Measurements from ENCODE around the gene MITF. TPM values are rescaled to one million over a fixed set of nuclear protein-coding genes. Genes with fewer than 3 reads are reported as not detected.

The MITF gene
- total RNA-seq, 1 experiment from 2014 or later = 1.9 TPM

DNA sequence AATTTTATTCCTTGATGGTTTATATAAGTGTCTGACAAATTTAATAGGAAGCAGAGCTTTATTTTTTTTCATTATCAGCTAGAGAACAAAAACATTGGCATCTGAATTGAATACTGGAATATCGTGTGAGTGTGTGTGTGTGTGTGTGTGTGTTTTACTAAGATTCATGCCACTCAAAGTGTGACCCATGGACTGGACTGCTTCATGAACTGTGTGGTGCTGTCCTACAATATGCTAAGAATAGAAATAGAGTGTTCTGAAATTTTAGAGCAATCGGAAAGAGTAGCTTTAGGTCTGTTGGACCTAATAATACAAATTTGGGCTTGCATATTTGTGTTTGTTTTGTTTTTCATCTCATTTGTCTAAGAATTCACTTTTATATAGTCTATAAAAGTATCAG is 89.6 kb downstream of the MITF start:
- no peak overlapping the region for H3K9ac ChIP-seq (ENCODE audit: low read length)
- H3K36me3 ChIP-seq (ENCODE audit: control insufficient read depth in 1 of 2, insufficient read depth in 2 of 2, low read length in 2 of 2) = no peaks in the 10 kb centered on the region
- H3K9me3 ChIP-seq (ENCODE audit: control insufficient read depth in 1 of 2, insufficient read depth in 1 of 2, low read depth in 1 of 2, low read length in 2 of 2) = no peaks in the 10 kb centered on the region
- ATAC-seq (no peak), DNase-seq (ENCODE audit: low read depth, low spot score) (no peak)
- BruUV-seq (replicated peaks) = no TSS peak
- ChIA-PET CTCF (no interaction called here), RAD21 (ENCODE audit: low non-redundant PET in 1 of 2, low total read pairs in 2 of 2, uncharacterized antibody in 2 of 2, unreplicated experiment in 2 of 2) (no interaction called here), POLR2A (no interaction called here)
- H3K4me2 ChIP-seq (ENCODE audit: low read length) = no peak overlapping the region
- H3K27ac ChIP-seq (ENCODE audit: low read depth, low read length) = no peak overlapping the region
- no peaks in the 10 kb centered on the region for H3K4me1 ChIP-seq (ENCODE audit: control insufficient read depth in 1 of 2, insufficient read depth in 2 of 2, low read length in 2 of 2)
- H3K79me2 ChIP-seq (ENCODE audit: insufficient read depth, low read length) = no peaks in the 10 kb centered on the region
- TF ChIP-seq CBX3 (IDR thresholded peaks at IDR 0.05; ENCODE audit: low read depth) (no peak), ELF1 (IDR thresholded peaks at IDR 0.05; ENCODE audit: borderline replicate concordance, low read depth) (no peak), POLR2A (IDR thresholded peaks at IDR 0.05; ENCODE audit: borderline replicate concordance, extremely low read depth, insufficient read depth, insufficient read length) (no peak), ZFX (IDR thresholded peaks at IDR 0.05) (no peak)
- TF ChIP-seq, protein P1, sequence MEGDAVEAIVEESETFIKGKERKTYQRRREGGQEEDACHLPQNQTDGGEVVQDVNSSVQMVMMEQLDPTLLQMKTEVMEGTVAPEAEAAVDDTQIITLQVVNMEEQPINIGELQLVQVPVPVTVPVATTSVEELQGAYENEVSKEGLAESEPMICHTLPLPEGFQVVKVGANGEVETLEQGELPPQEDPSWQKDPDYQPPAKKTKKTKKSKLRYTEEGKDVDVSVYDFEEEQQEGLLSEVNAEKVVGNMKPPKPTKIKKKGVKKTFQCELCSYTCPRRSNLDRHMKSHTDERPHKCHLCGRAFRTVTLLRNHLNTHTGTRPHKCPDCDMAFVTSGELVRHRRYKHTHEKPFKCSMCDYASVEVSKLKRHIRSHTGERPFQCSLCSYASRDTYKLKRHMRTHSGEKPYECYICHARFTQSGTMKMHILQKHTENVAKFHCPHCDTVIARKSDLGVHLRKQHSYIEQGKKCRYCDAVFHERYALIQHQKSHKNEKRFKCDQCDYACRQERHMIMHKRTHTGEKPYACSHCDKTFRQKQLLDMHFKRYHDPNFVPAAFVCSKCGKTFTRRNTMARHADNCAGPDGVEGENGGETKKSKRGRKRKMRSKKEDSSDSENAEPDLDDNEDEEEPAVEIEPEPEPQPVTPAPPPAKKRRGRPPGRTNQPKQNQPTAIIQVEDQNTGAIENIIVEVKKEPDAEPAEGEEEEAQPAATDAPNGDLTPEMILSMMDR (IDR thresholded peaks at IDR 0.05 in 2 of 3, conservative IDR thresholded peaks at IDR 0.05 in 1 of 3; ENCODE audit: borderline replicate concordance in 1 of 3, insufficient read depth in 1 of 3, low read depth in 2 of 3, low read length in 2 of 3) = no peak
- H3K9me2 ChIP-seq (ENCODE audit: insufficient read depth) = no peaks in the 10 kb centered on the region
- H4K20me1 ChIP-seq (ENCODE audit: insufficient read depth) = no peaks in the 10 kb centered on the region
- H3K4me3 ChIP-seq (replicated peaks in 1 of 2; ENCODE audit: low read depth in 1 of 2, low read length in 2 of 2) = no peak overlapping the region
- no peaks in the 10 kb centered on the region for H3K27me3 ChIP-seq (ENCODE audit: insufficient read depth, low read length)
- intact Hi-C loops (cut with micrococcal nuclease) = no loop called here
- no peak overlapping the region for H2AFZ ChIP-seq (ENCODE audit: low read depth, low read length, poor library complexity, severe bottlenecking)

GRCh38 chr3:69830147-69830546 is 90.9 kb downstream of the MITF start:
- no peak for TF ChIP-seq CBX3 (IDR thresholded peaks at IDR 0.05; ENCODE audit: low read depth)
- no peak for TF ChIP-seq ZFX (IDR thresholded peaks at IDR 0.05)
- no peak for TF ChIP-seq ZNF274 (IDR thresholded peaks at IDR 0.05; ENCODE audit: low read depth, low read length)
- no peak for TF ChIP-seq SRF (IDR thresholded peaks at IDR 0.05; ENCODE audit: low read depth)
- TF ChIP-seq ZBTB33 (IDR thresholded peaks at IDR 0.05; ENCODE audit: extremely low read depth, insufficient replicate concordance, low read length) = no peak
- TF ChIP-seq POLR2AphosphoS5 (IDR thresholded peaks at IDR 0.05; ENCODE audit: low read depth, low read length) = no peak
- no peak for TF ChIP-seq TCF7L2 (IDR thresholded peaks at IDR 0.05; ENCODE audit: borderline replicate concordance, extremely low read depth, insufficient read depth, insufficient read length)
- no peak for TF ChIP-seq POLR2A (IDR thresholded peaks at IDR 0.05; ENCODE audit: borderline replicate concordance, extremely low read depth, insufficient read depth, insufficient read length)
- no peak for TF ChIP-seq FOSL1 (IDR thresholded peaks at IDR 0.05; ENCODE audit: low read depth)
- TF ChIP-seq, protein P2, sequence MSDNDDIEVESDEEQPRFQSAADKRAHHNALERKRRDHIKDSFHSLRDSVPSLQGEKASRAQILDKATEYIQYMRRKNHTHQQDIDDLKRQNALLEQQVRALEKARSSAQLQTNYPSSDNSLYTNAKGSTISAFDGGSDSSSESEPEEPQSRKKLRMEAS (IDR thresholded peaks at IDR 0.05) = no peak
- intact Hi-C loops (cut with micrococcal nuclease) = no loop called here
- H3K27me3 ChIP-seq (ENCODE audit: insufficient read depth, low read length) = no peaks in the 10 kb centered on the region
- no peak overlapping the region for H3K9ac ChIP-seq (ENCODE audit: low read length)
- no peak for DNase-seq (ENCODE audit: low read depth, low spot score)
- RAD21 ChIA-PET (ENCODE audit: low non-redundant PET in 1 of 2, low total read pairs in 2 of 2, uncharacterized antibody in 2 of 2, unreplicated experiment in 2 of 2) = no interaction called here
- no peaks in the 10 kb centered on the region for H3K4me1 ChIP-seq (ENCODE audit: control insufficient read depth in 1 of 2, insufficient read depth in 2 of 2, low read length in 2 of 2)
- no peak overlapping the region for H2AFZ ChIP-seq (ENCODE audit: low read depth, low read length, poor library complexity, severe bottlenecking)
- ATAC-seq = no peak
- no TSS peak for BruUV-seq (replicated peaks)
- POLR2A ChIA-PET = no interaction called here
- H3K4me2 ChIP-seq (ENCODE audit: low read length) = no peak overlapping the region
- H3K9me2 ChIP-seq (ENCODE audit: insufficient read depth) = no peaks in the 10 kb centered on the region
- H3K36me3 ChIP-seq (ENCODE audit: control insufficient read depth in 1 of 2, insufficient read depth in 2 of 2, low read length in 2 of 2) = no peaks in the 10 kb centered on the region
- no peak overlapping the region for H3K27ac ChIP-seq (ENCODE audit: low read depth, low read length)
- H3K4me3 ChIP-seq (replicated peaks in 1 of 2; ENCODE audit: low read depth in 1 of 2, low read length in 2 of 2) = no peak overlapping the region
- no peaks in the 10 kb centered on the region for H3K79me2 ChIP-seq (ENCODE audit: insufficient read depth, low read length)
- H4K20me1 ChIP-seq (ENCODE audit: insufficient read depth) = no peaks in the 10 kb centered on the region
- CTCF ChIA-PET = no interaction called here
- H3K9me3 ChIP-seq (ENCODE audit: control insufficient read depth in 1 of 2, insufficient read depth in 1 of 2, low read depth in 1 of 2, low read length in 2 of 2) = peaks cover 0 to 4% of the 10 kb centered on the region in 2 experiments; a peak in 2 of 4 replicates

All from HCT116 (cell line).